ENCODE data around the gene FBXW2. TPM values are rescaled to one million over a fixed set of nuclear protein-coding genes. Genes with fewer than 3 reads are reported as not detected.
A peak's percentile ranks its signal among the peaks of the same experiment; 100 is the strongest.

The FBXW2 gene
- total and polyA plus RNA-seq, 4 donors = 23.4 to 74.0 (median 50.9) TPM

GRCh38 chr9:120720404-120720803, 72.8 kb downstream of the FBXW2 start:
- Histone ChIP-seq H3K4me1 (ENCODE audit: control insufficient read depth in 1 of 2, insufficient read depth in 2 of 2, low read length in 2 of 2) (no peaks in the 10 kb centered on the region), H3K9me3 (ENCODE audit: control insufficient read depth, low read length) (no peaks in the 10 kb centered on the region), H3K4me3 (ENCODE audit: low read length in 2 of 2) (no peak overlapping the region), H3K27me3 (ENCODE audit: control insufficient read depth in 1 of 2, insufficient read depth in 2 of 2, low read length in 1 of 2) (no peaks in the 10 kb centered on the region), H3K36me3 (ENCODE audit: control insufficient read depth in 1 of 2, insufficient read depth in 2 of 2, low read length in 1 of 2) (no peaks in the 10 kb centered on the region), H3K27ac (ENCODE audit: low read depth in 1 of 2, low read length in 2 of 2) (no peak overlapping the region)
- intact Hi-C loops (cut with DNase I) = no loop called here
- DNase-seq (no peak), ATAC-seq (ENCODE audit: low FRiP score) (no peak)
- 95 to 97% methylated on average over 4 of the region's 4 CpGs for WGBS, 2 donors

- Histone ChIP-seq H3K9me3 (ENCODE audit: control insufficient read depth, low read length) (no peaks in the 10 kb centered on the region), H3K27ac (ENCODE audit: low read depth in 1 of 2, low read length in 2 of 2) (no peak overlapping the region), H3K4me3 (ENCODE audit: low read length in 2 of 2) (no peak overlapping the region), H3K4me1 (ENCODE audit: control insufficient read depth in 1 of 2, insufficient read depth in 2 of 2, low read length in 2 of 2) (no peaks in the 10 kb centered on the region), H3K27me3 (ENCODE audit: control insufficient read depth in 1 of 2, insufficient read depth in 2 of 2, low read length in 1 of 2) (no peaks in the 10 kb centered on the region), H3K36me3 (ENCODE audit: control insufficient read depth in 1 of 2, insufficient read depth in 2 of 2, low read length in 1 of 2) (no peaks in the 10 kb centered on the region)
- DNase-seq = no peak
- WGBS, 2 donors = 62 to 63% methylated on average over 3 of the region's 3 CpGs
- ATAC-seq (ENCODE audit: low FRiP score) = no peak
- intact Hi-C loops (cut with DNase I) = loop anchor here in 1 of 2 donors (10.0 kb wide), 1 partner anchor 94 kb away; no protein-coding TSS in a partner anchor
Measured at GRCh38 chr9:120718316-120718715, 74.9 kb downstream of the FBXW2 start.

- Histone ChIP-seq H3K27me3 (ENCODE audit: control insufficient read depth in 1 of 2, insufficient read depth in 2 of 2, low read length in 1 of 2) (no peaks in the 10 kb centered on the region), H3K36me3 (ENCODE audit: control insufficient read depth in 1 of 2, insufficient read depth in 2 of 2, low read length in 1 of 2) (no peaks in the 10 kb centered on the region), H3K4me1 (ENCODE audit: control insufficient read depth in 1 of 2, insufficient read depth in 2 of 2, low read length in 2 of 2) (peaks cover 0 to 4% of the 10 kb centered on the region in 2 donors), H3K27ac (ENCODE audit: low read depth in 1 of 2, low read length in 2 of 2) (no peak overlapping the region), H3K9me3 (ENCODE audit: control insufficient read depth, low read length) (no peaks in the 10 kb centered on the region), H3K4me3 (ENCODE audit: low read length in 2 of 2) (no peak overlapping the region)
- DNase-seq (no peak), ATAC-seq (ENCODE audit: low FRiP score) (no peak)
- intact Hi-C loops (cut with DNase I) = loop anchor here in 1 of 2 donors (10.0 kb wide), 1 partner anchor 92 kb away; no protein-coding TSS in a partner anchor
- WGBS, 2 donors = 88 to 89% methylated on average over 2 of the region's 2 CpGs
Measured at GRCh38 chr9:120717176-120717575, 76.0 kb downstream of the FBXW2 start.

- intact Hi-C loops (cut with DNase I) = loop anchor here in 1 of 2 donors (10.0 kb wide), 1 partner anchor 92 kb away; no protein-coding TSS in a partner anchor
- 84 to 85% methylated on average over 5 of the region's 5 CpGs for WGBS, 2 donors
- H3K27ac ChIP-seq (ENCODE audit: low read depth in 1 of 2, low read length in 2 of 2) = no peak overlapping the region
Measured at GRCh38 chr9:120716483-120716882, 76.7 kb downstream of the FBXW2 start.

GRCh38 chr9:120715389-120715924, 77.8 kb downstream of the FBXW2 start:
- no peak overlapping the region for H3K27ac ChIP-seq (ENCODE audit: low read depth in 1 of 2, low read length in 2 of 2)
- H3K36me3 ChIP-seq (ENCODE audit: control insufficient read depth in 1 of 2, insufficient read depth in 2 of 2, low read length in 1 of 2) = no peaks in the 10 kb centered on the region
- H3K4me3 ChIP-seq (ENCODE audit: low read length in 2 of 2) = no peak overlapping the region
- 78 to 80% methylated on average over 14 of the region's 14 CpGs for WGBS, 2 donors
- H3K4me1 ChIP-seq (ENCODE audit: control insufficient read depth in 1 of 2, insufficient read depth in 2 of 2, low read length in 2 of 2) = peaks cover 0 to 5% of the 10 kb centered on the region in 2 donors
- intact Hi-C loops (cut with DNase I) = loop anchor here in 1 of 2 donors (10.0 kb wide), 1 partner anchor 91 kb away; no protein-coding TSS in a partner anchor
- no peaks in the 10 kb centered on the region for H3K9me3 ChIP-seq (ENCODE audit: control insufficient read depth, low read length)
- ATAC-seq (ENCODE audit: low FRiP score) = peak; percentile 9
- no peaks in the 10 kb centered on the region for H3K27me3 ChIP-seq (ENCODE audit: control insufficient read depth in 1 of 2, insufficient read depth in 2 of 2, low read length in 1 of 2)
- peak; percentile 71 to 82 for DNase-seq

More at GRCh38 chr9:120716483-120716882, 76.7 kb downstream of the FBXW2 start:
- ATAC-seq (ENCODE audit: low FRiP score) (no peak), DNase-seq (no peak)
- Histone ChIP-seq H3K9me3 (ENCODE audit: control insufficient read depth, low read length) (no peaks in the 10 kb centered on the region), H3K4me1 (ENCODE audit: control insufficient read depth in 1 of 2, insufficient read depth in 2 of 2, low read length in 2 of 2) (peaks cover 0 to 5% of the 10 kb centered on the region in 2 donors), H3K36me3 (ENCODE audit: control insufficient read depth in 1 of 2, insufficient read depth in 2 of 2, low read length in 1 of 2) (no peaks in the 10 kb centered on the region), H3K27me3 (ENCODE audit: control insufficient read depth in 1 of 2, insufficient read depth in 2 of 2, low read length in 1 of 2) (no peaks in the 10 kb centered on the region), H3K4me3 (ENCODE audit: low read length in 2 of 2) (no peak overlapping the region)

GRCh38 chr9:120714846-120715388, 78.3 kb downstream of the FBXW2 start:
- no peaks in the 10 kb centered on the region for H3K27me3 ChIP-seq (ENCODE audit: control insufficient read depth in 1 of 2, insufficient read depth in 2 of 2, low read length in 1 of 2)
- WGBS, 2 donors = 14 to 17% methylated on average over 25 to 30 of the region's 30 CpGs
- no peaks in the 10 kb centered on the region for H3K36me3 ChIP-seq (ENCODE audit: control insufficient read depth in 1 of 2, insufficient read depth in 2 of 2, low read length in 1 of 2)
- H3K4me3 ChIP-seq (ENCODE audit: low read length in 2 of 2) = peak overlapping the region; percentile 38 to 51
- intact Hi-C loops (cut with DNase I) = loop anchor here in 1 of 2 donors (1.0 to 10.0 kb wide), 2 partner anchors 18 to 90 kb away; no protein-coding TSS in a partner anchor
- DNase-seq (peak in 1 of 2 donors; percentile 64), ATAC-seq (ENCODE audit: low FRiP score) (peak; percentile 4)
- no peaks in the 10 kb centered on the region for H3K9me3 ChIP-seq (ENCODE audit: control insufficient read depth, low read length)
- H3K4me1 ChIP-seq (ENCODE audit: control insufficient read depth in 1 of 2, insufficient read depth in 2 of 2, low read length in 2 of 2) = peaks cover 0 to 5% of the 10 kb centered on the region in 2 donors
- H3K27ac ChIP-seq (ENCODE audit: low read depth in 1 of 2, low read length in 2 of 2) = peak overlapping the region in 1 of 2 donors; percentile 53

GRCh38 chr9:120714088-120714845, 78.9 kb downstream of the FBXW2 start, which contains the start of gene MEGF9:
MEGF9 (minus strand) TSS chr9:120714470; CDS start chr9:120714358, 112 bp downstream.
- Histone ChIP-seq H3K4me1 (ENCODE audit: control insufficient read depth in 1 of 2, insufficient read depth in 2 of 2, low read length in 2 of 2) (peaks cover 3 to 5% of the 10 kb centered on the region in 2 donors), H3K4me3 (ENCODE audit: low read length in 2 of 2) (peak within 1 kb of the TSS; percentile 69 to 76), H3K27me3 (ENCODE audit: control insufficient read depth in 1 of 2, insufficient read depth in 2 of 2, low read length in 1 of 2) (no peaks in the 10 kb centered on the region), H3K36me3 (ENCODE audit: control insufficient read depth in 1 of 2, insufficient read depth in 2 of 2, low read length in 1 of 2) (no peaks in the 10 kb centered on the region), H3K9me3 (ENCODE audit: control insufficient read depth, low read length) (no peaks in the 10 kb centered on the region), H3K27ac (ENCODE audit: low read depth in 1 of 2, low read length in 2 of 2) (peak within 1 kb of the TSS in 1 of 2 donors; percentile 53)
- 0 to 1% methylated on average over 21 to 102 of the region's 102 CpGs for WGBS, 2 donors
- ATAC-seq (ENCODE audit: low FRiP score) = peak; percentile 97
- DNase-seq = peak; percentile 99
- intact Hi-C loops (cut with DNase I) = loop anchor here in 1 of 2 donors (1.0 to 10.0 kb wide), 2 partner anchors 19 to 89 kb away; no protein-coding TSS in a partner anchor

- Histone ChIP-seq H3K27me3 (ENCODE audit: control insufficient read depth in 1 of 2, insufficient read depth in 2 of 2, low read length in 1 of 2) (no peaks in the 10 kb centered on the region), H3K9me3 (ENCODE audit: control insufficient read depth, low read length) (no peaks in the 10 kb centered on the region), H3K36me3 (ENCODE audit: control insufficient read depth in 1 of 2, insufficient read depth in 2 of 2, low read length in 1 of 2) (no peaks in the 10 kb centered on the region), H3K4me3 (ENCODE audit: low read length in 2 of 2) (peak overlapping the region; percentile 69 to 76), H3K4me1 (ENCODE audit: control insufficient read depth in 1 of 2, insufficient read depth in 2 of 2, low read length in 2 of 2) (peaks cover 5% of the 10 kb centered on the region in 2 donors), H3K27ac (ENCODE audit: low read depth in 1 of 2, low read length in 2 of 2) (peak overlapping the region in 1 of 2 donors; percentile 16)
- intact Hi-C loops (cut with DNase I) = loop anchor here in 1 of 2 donors (1.0 to 10.0 kb wide), 2 partner anchors 20 to 89 kb away; no protein-coding TSS in a partner anchor
- DNase-seq = peak; percentile 61 to 79
- WGBS, 2 donors = 1% methylated on average over 45 to 50 of the region's 50 CpGs
- ATAC-seq (ENCODE audit: low FRiP score) = no peak
Measured at GRCh38 chr9:120713257-120714087, 79.7 kb downstream of the FBXW2 start.

All from aorta (tissue), 5 donors.